Chondrocyte (in vitro differentiated cells): ENCODE results near the gene NASP. TPM values are rescaled to one million over a fixed set of nuclear protein-coding genes. Genes with fewer than 3 reads are reported as not detected.

ENCODE experiments used
- DNase-seq: peaks from one replicate; pipeline ENCODE4 v3.0.0; 2021; ENCODE audit warnings: mixed read lengths, low spot score
- H3K27ac Mint-ChIP-seq: one replicate; pipeline ENCODE4 v1.8.0; 2021; ENCODE audit warnings: mild to moderate bottlenecking, moderate library complexity, mixed read lengths; ENCODE audit not compliant: unreplicated experiment
- H3K27me3 Mint-ChIP-seq: 2 replicates; pipeline ENCODE4 v1.8.0; 2021; ENCODE audit warnings: low read depth, mixed read lengths
- H3K36me3 Mint-ChIP-seq: 2 replicates; pipeline ENCODE4 v1.8.0; 2021; ENCODE audit warnings: low read depth, mixed read lengths
- H3K4me1 Mint-ChIP-seq: 2 replicates; pipeline ENCODE4 v1.8.0; 2021; ENCODE audit warnings: low read depth, mild to moderate bottlenecking, mixed read lengths
- H3K4me3 Mint-ChIP-seq: one replicate; pipeline ENCODE4 v1.8.0; 2021; ENCODE audit warnings: mild to moderate bottlenecking, moderate library complexity, mixed read lengths; ENCODE audit not compliant: unreplicated experiment
- H3K9me3 Mint-ChIP-seq: 2 replicates; pipeline ENCODE4 v1.8.0; 2021; ENCODE audit warnings: low read depth, mixed read lengths
- total RNA-seq: library from RNA; stranded (reverse); gene quantifications from 3 replicates; pipeline ENCODE4 v1.2.1, GENCODE V29; 2021
- TF ChIP-seq, protein P1 (sequence below): fragments of 200-600 bp; sonication (generic); IDR thresholded peaks from 2 replicates; pipeline ENCODE4 v1.5.0; 2021; ENCODE audit warnings: antibody characterized with exemption, mild to moderate bottlenecking, moderate library complexity

The NASP gene
- total RNA-seq, 1 donor from 2014 or later: 42.3 TPM

DNA sequence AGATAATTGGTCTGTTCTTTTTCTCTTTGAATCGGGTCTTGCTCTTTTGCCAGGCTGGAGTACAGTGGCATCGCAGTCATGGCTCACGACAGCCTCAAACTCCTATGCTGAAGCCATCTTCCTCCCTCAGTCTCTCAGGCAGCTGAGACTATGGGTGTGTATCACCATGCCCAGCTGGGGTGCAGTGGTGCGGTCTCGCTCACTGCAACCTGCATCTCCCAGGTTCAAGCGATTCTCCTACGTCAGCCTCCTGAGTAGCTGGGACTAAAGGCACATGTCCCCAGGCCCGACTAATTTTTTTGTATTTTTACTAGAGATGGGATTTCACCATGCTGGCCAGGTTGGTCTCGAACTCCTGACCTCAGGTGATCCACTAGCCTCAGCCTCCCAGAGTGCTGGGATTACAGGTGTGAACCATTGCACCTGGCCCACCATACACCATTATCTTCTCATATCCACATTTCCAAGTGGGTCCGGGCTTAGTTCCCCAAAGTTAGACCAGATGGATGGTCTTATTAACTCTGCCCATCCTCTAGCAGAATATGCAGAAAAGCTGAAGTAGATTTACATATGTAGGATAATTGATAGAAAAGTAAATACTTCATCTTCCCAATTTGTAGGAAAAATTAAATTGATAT lies 26.9 kb downstream of the NASP start:
- TF ChIP-seq, protein P1, sequence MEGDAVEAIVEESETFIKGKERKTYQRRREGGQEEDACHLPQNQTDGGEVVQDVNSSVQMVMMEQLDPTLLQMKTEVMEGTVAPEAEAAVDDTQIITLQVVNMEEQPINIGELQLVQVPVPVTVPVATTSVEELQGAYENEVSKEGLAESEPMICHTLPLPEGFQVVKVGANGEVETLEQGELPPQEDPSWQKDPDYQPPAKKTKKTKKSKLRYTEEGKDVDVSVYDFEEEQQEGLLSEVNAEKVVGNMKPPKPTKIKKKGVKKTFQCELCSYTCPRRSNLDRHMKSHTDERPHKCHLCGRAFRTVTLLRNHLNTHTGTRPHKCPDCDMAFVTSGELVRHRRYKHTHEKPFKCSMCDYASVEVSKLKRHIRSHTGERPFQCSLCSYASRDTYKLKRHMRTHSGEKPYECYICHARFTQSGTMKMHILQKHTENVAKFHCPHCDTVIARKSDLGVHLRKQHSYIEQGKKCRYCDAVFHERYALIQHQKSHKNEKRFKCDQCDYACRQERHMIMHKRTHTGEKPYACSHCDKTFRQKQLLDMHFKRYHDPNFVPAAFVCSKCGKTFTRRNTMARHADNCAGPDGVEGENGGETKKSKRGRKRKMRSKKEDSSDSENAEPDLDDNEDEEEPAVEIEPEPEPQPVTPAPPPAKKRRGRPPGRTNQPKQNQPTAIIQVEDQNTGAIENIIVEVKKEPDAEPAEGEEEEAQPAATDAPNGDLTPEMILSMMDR: no peak
- no peaks in the 10 kb centered on the region for H3K27me3 Mint-ChIP-seq
- H3K36me3 Mint-ChIP-seq: peaks cover 26% of the 10 kb centered on the region
- no peak overlapping the region for H3K4me3 Mint-ChIP-seq
- H3K27ac Mint-ChIP-seq: no peak overlapping the region
- no peaks in the 10 kb centered on the region for H3K9me3 Mint-ChIP-seq
- DNase-seq: no peak
- H3K4me1 Mint-ChIP-seq: peaks cover 6% of the 10 kb centered on the region

DNA sequence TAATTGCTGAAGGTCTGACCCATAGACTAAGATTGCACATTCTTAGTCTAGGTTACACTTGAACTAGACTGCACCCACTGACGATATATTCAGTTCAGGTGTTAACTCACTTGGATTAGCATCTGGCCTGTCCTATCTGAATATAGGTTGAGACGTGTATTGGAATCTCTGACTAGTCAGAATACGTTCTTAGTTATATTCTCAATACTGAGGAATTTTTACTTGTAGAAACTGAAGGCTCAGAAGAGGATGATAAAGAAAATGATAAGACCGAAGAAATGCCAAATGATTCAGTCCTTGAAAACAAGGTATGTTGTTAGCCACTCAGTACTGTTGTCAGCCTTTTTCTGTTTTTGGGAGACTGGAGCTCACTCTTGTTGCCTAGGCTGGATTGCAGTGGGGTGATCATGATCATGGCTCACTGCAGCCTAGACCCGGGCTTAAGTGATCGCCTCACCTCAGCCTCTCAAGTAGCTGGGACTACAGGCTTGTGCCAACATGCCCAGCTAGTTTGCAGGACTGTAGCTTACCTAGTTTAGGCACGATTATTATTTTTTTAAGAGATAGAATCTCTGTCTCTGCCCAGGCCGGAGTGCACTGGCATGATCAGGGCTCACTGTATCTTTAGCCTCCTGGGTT lies 29.2 kb downstream of the NASP start:
- Mint-ChIP-seq H3K4me3 (no peak overlapping the region), H3K27ac (no peak overlapping the region), H3K9me3 (no peaks in the 10 kb centered on the region), H3K4me1 (peaks cover 5% of the 10 kb centered on the region), H3K36me3 (peaks cover 25% of the 10 kb centered on the region), H3K27me3 (no peaks in the 10 kb centered on the region)
- no peak for DNase-seq
- TF ChIP-seq, protein P1: no peak

DNA sequence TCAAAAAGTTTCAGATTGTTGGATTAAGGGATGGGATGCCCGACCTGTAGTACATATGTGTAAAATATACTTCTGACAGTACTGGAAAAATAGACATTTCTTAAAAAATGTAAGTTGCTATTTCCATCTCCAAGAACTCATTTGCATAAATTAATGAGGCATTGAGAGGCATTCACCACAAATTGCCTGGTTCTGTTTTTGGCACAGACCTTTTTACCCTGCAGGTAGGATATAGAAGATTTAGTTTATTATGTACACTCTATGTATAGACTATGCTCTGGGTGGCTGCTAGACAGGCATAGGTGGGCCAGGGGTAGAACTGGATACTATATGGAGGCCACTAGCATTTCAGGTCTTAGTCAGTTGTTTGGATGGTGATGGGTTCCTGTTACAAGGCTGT lies 32.0 kb downstream of the NASP start:
- no peak for DNase-seq
- TF ChIP-seq, protein P1: no peak
- Mint-ChIP-seq H3K4me3 (no peak overlapping the region), H3K4me1 (no peaks in the 10 kb centered on the region), H3K9me3 (no peaks in the 10 kb centered on the region), H3K36me3 (peaks cover 17% of the 10 kb centered on the region), H3K27me3 (no peaks in the 10 kb centered on the region), H3K27ac (no peak overlapping the region)

DNA sequence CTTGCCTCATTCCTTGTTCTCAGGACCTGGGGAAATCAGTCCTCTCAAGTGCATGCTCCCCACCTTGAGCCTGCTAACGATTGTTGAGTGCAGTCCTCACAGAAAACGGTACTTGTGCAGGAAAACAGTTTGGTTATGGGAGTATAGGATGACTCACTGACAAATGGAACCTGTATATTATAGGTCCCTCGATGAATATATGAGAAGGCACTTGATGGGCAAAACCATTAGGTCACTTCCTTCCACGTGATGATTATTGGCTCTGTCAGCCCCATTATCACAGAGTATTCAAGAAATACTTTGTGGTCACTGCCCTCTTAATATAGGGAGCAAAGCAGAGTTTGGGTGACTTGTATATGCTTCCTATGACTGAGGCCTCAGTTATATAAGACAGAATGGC lies 33.8 kb downstream of the NASP start:
- H3K4me1 Mint-ChIP-seq: no peaks in the 10 kb centered on the region
- H3K9me3 Mint-ChIP-seq: no peaks in the 10 kb centered on the region
- DNase-seq: no peak
- no peak overlapping the region for H3K27ac Mint-ChIP-seq
- H3K27me3 Mint-ChIP-seq: no peaks in the 10 kb centered on the region
- H3K36me3 Mint-ChIP-seq: peaks cover 17% of the 10 kb centered on the region
- no peak overlapping the region for H3K4me3 Mint-ChIP-seq
- TF ChIP-seq, protein P1: no peak

DNA sequence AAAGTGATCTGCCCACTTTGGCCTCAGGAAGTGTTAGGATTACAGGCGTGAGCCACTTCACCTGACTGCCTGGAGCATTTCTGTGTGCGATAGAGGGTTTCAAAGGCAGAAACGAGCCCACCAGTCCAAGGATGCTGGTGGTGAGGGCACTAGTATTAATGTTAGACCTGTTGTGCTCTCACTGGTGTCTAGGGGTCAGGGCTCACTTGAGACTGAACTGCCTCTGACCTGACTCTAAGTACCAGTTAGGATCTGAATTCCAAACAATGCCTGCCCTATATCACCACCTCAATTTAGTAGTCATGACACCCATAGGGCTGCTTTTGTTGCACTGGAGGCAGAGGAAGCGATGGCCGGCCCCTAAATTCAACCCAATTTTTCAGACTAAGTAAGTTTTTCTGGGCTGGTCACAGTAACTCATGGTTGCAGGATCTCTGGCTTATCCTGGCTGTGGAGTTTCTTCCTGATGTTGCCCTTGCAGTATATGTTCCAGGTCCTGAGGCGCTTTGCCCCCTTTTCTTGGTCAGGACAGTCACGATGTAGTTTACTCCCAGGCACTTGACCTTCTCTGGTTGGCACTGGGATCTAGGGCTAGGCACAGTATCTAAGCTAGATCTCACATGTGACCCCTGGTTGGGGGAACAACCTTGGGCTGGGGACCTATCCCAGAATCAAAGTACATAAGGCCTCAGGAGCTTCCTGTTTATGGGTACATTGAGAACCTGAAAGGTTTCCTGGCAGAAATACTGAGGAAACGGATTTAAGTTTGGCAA lies 35.5 kb downstream of the NASP start:
- H3K27me3 Mint-ChIP-seq: no peaks in the 10 kb centered on the region
- DNase-seq: no peak
- H3K4me3 Mint-ChIP-seq: no peak overlapping the region
- TF ChIP-seq, protein P1: no peak
- H3K4me1 Mint-ChIP-seq: no peaks in the 10 kb centered on the region
- H3K27ac Mint-ChIP-seq: no peak overlapping the region
- no peaks in the 10 kb centered on the region for H3K9me3 Mint-ChIP-seq
- peaks cover 22% of the 10 kb centered on the region for H3K36me3 Mint-ChIP-seq
